NCI-H2171 treated with DMSO at 0.1 percent for 48 hours (cell line): Measurements from ENCODE around the gene ZNF687.

Experiments
- DNase-seq: peaks from one replicate; lab custom pipeline; 2025; lab: John Stamatoyannopoulos, UW

Gene ZNF687

GRCh38 chr1:151314137-151314875 lies 32.2 kb downstream of the ZNF687 start:
- no peak for DNase-seq

DNA sequence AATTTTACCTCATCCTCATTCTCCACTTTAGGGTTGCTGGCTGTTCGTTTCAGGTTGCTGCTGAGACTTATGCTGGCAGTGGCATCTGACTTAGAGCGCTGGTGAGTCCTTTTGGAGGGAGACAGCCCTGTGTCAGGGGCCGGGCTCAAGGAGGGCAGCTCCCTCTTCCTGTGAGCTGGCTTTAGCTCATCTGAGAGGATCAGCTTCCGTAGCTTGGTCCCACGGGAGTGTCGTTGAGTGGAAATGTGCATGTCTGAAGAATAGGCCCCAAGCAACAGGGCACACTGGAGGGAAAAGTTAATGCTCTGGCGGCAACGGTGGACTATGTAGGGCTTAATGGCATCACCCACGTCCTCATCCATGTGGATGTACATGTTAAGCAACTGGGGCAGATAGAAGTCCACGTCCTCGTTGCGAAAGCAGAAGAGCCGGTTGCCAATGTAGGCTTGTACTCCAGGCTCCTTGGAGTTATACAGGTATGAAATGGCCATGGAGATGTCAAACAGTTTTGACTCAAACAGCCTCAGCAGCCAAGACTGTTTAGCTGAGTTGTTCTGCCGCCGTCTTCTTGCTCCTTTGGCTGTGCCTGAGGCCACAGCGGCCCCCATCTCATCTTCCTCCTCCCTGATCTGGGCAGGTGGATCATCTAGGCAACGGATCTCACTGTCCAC lies 33.6 kb downstream of the ZNF687 start:
- no peak for DNase-seq

GRCh38 chr1:151318975-151319374 lies 36.9 kb downstream of the ZNF687 start:
- no peak for DNase-seq

DNA sequence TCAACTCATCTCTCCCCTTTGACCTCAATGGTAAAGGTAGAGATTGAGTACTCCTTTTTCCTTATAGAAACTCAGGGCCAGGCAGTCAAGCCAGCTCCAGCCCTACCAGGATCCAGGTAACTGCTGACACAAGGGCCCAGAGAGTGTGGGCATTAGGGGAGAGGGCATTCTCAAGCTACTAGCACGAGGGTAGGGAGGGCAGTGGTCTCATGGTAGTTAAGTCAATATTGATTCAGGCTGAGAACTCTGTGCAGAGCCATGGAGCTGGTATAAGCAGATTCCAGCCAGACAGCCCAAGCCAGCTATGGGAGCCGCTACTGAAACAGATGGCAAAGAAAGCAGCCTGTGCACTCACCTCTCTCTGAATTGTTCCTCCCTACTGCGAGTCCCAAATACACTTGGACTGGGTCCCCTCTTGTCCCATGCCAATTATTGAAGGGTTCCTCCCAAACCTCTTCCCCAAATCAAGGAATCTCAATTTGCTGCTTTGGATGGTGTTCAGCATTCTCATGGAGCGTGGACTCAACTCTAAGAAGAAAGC lies 42.4 kb downstream of the ZNF687 start:
- no peak for DNase-seq

- no peak for DNase-seq
These were observed 43.1 kb downstream of the ZNF687 start for GRCh38 chr1:151325231-151325630.

DNA sequence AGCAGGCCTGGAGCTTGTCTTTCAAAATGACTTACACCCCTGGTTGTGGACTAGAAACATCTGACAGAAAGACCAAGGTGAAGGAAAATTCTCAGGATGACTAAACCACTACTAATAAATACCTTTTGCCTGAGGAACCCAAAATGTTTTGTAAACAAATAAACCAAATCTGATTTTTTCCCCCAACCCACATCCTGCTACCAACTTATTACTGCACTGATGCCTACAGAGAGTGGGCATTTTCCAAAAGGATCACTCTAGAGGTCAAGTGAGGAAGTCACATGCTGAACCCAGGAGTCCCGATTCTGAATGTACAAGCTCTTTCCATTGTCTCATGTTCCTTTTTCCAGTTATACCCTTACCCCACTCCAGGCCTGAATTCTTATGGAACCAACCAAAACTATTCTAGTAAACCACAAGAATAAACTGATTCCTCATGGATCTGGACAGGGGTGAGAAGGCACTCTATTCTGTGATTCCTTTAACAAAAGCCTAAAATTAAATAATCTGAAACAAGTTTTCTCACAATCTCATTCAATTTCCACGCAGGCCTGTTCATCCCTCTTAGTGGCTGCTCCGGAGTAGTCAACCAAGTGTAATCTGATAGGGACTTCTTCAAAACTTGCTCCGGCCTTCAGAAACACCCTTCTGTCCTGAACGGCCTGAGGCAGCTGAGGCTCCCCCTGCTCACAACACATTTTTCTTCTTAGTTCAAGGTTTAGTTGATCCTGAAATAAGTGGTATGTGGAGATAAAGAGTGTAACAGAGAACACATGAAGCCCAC lies 43.7 kb downstream of the ZNF687 start:
- no peak for DNase-seq

DNA sequence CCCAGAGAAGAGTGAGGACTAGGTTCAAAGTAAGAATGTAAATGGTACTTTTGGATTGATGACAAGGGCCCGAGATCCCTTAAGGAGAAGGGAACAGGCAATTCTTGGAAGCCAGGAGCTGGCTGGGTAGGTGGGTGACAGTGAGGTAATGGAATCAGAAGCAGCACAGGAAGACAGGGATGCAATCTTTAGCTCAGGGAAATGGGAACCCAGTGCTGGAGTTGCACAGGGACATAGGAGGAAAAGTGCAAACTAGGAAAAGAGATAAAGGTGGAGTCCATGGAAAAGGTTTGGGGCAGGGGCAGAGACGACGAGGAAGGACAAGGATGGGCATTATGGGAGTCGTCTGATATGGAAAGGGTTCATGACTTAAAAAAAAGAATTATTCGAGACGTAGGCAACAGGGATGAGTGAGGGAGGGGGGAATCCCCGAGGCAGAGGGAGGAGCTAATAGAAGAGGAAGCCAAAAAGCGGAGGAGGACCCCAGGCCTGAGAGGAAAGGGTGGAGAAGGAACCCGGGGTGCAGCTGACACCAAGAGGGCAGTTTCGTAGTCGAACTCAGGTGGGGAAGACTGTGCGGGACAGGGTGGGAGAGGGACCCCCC lies 44.6 kb downstream of the ZNF687 start:
- peak; percentile 62 for DNase-seq

DNA sequence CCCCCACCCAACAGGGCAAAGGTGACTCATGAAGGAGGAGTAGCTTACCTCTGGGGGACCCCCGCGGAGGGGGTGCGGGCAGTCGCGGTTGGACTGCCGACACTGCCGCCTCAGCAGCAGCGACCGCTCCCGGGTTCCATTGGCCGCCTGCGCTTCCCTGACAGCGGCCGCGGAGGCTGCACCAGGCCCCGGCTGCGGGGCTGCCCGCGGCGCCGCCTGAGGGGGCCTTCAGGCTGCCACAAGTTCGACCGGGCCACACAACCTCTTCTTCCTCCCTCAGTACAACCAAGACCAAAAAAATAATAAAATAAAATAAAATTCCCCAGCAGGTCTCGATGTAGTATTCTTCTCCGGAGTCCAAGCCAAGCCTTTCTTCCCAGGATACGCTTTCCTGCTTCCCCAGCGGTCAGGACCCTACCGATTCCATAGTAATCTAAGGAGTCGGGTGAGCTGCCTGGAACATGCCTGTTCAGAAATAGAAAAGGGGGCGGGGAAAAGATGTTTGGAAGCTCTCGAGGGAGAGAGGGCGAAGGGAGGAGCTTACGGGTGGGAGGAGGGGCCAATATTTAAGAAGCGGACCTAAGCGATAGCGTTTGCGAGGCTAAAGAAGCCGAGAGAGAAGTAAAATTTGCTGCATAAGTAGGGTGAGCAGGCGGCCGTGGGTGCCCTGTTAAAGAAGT lies 45.3 kb downstream of the ZNF687 start, which contains the start of gene PI4KB:
PI4KB (minus strand) TSS at position 194 of the 680 bp plus-strand sequence. CDS start 10,935 bp downstream, outside the sequence.
- peak; percentile 97 for DNase-seq

DNA sequence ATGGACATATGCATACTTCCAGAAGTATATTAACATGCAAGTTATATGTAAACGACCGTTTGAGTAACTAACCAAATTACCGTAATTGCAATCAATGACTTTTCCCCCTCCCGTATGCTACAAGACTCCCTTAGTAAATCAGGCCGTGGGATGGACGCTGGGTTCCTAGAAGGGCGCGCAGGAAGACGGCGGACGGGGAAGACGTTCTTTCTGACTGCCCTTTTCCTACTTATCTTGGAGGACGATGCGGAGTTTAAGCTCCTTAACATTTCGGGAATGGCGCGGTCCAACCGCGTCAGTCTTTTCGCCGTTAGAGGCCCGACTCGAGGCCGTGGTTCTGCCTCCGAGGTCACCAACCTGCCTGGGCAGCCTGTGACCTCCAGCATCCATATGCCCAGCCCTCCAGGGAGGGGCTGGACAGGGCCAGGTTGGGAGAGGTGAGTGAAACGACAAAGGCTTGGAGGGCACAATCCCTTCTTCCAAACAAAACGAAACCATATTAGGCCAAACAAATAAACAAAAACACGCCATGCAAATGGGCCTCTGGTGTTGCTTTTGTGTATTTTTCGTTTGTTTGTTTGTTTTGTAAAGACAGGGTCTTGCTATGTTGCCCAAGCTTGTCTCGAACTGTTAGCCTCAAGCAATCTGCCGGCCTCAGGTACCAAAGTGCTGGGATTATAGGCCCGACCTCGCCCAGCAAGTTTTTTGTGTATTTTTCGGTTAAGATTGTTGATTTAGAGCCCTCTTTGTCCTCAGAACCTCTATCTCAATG lies 46.0 kb downstream of the ZNF687 start:
- no peak for DNase-seq

GRCh38 chr1:151334822-151335221 lies 52.7 kb downstream of the ZNF687 start:
- no peak for DNase-seq

- DNase-seq: no peak
These were observed 54.5 kb downstream of the ZNF687 start for GRCh38 chr1:151336556-151336955.

- DNase-seq: peak; percentile 82
These were observed 59.0 kb downstream of the ZNF687 start for GRCh38 chr1:151340870-151341754.
